HL-60 (cell line): ENCODE measurements around the gene MAN2A2.

Source experiments
- CTCF ChIP-seq: IDR thresholded peaks from one replicate; pipeline ENCODE4 v1.5.1; 2011; ENCODE audit warnings: low read length, control low read depth, inconsistent platforms; ENCODE audit not compliant: insufficient read depth
- GABPA ChIP-seq: IDR thresholded peaks from 2 replicates; pipeline ENCODE4 v1.6.1; 2012; ENCODE audit warnings: low read depth
- REST ChIP-seq: IDR thresholded peaks from 2 replicates; pipeline ENCODE4 v1.6.1; 2012; ENCODE audit warnings: low read depth; ENCODE audit not compliant: insufficient replicate concordance

GRCh38 chr15:90970274-90970673, 67.2 kb downstream of the MAN2A2 start:
- TF ChIP-seq CTCF (no peak), REST (no peak), GABPA (no peak)
